Cardiac fibroblast (primary cell): ENCODE data around the gene TEX36.
"Not testable (repeated sequence)": the region's sequence is repeated elsewhere in the genome, so short reads cannot be mapped to it uniquely, and the experiment has no call there.

Source experiments
- DNase-seq, 2 donors: peaks; one replicate each; pipeline versions ENCODE4 v3.0.0 to v3.0.0-alpha.2; 2010; ENCODE audit warnings: low read depth in 2 of 2
- H3K4me3 ChIP-seq, 2 donors: replicated peaks in 1 of 2; 1 replicate in 1 of 2; 2 replicates in 1 of 2; pipeline ENCODE4 v1.5.1; 2011; ENCODE audit warnings: low read depth in 2 of 2, low read length in 2 of 2, mild to moderate bottlenecking in 2 of 2, moderate library complexity in 1 of 2
- TF ChIP-seq, protein P1 (sequence below): IDR thresholded peaks from one replicate; pipeline ENCODE4 v1.5.1; 2011; ENCODE audit warnings: low read depth, mild to moderate bottlenecking, low read length, inconsistent platforms

The TEX36 gene

DNA sequence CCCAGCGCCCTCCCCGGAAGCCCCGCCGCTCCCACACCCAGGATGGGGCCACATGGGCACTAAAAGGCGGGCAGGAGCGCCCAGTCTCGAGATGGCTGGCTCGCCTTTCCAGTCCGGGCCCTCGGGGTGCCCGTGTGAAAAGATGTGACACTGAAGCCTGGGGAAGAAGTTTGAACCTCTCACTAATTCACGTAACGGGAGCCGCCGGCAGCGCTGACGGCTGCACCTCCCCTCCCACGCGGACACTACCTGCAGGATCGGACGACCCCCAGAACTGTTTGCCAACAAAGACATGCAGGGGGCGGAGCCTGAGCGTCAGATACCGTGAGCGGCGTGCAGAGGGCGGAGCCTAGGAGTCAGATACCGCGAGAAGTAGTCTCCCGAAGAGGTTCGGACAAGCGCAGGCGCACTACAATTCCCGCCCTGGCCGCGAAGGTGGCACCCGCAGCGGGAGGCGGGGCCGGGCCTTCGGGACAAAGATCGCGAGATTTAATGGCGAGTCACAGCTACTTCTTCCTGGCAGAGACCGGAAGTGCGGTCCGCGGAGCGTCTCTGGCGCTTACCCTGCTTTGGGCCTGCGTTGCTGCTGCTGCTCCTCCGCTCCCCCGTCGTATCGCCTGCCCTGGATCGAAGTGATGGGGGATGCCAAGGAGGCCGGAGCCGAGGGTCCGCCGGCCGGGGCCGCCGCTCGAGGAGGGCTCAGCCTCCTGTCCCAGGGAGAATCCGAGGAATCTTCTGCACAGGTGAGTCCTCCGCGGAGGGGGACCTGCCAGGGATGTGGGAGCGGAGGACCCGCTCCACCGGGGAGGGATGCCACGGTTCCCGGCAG is 36.4 kb upstream of the TEX36 start, which contains the start of gene EDRF1:
Gene EDRF1 (plus strand): TSS at position 537 of the 829 bp plus-strand sequence. CDS start 99 bp downstream, at position 636.
- peak; percentile 99 for DNase-seq
- H3K4me3 ChIP-seq = peak within 1 kb of the TSS; percentile 97 to 98
- TF ChIP-seq, protein P1, sequence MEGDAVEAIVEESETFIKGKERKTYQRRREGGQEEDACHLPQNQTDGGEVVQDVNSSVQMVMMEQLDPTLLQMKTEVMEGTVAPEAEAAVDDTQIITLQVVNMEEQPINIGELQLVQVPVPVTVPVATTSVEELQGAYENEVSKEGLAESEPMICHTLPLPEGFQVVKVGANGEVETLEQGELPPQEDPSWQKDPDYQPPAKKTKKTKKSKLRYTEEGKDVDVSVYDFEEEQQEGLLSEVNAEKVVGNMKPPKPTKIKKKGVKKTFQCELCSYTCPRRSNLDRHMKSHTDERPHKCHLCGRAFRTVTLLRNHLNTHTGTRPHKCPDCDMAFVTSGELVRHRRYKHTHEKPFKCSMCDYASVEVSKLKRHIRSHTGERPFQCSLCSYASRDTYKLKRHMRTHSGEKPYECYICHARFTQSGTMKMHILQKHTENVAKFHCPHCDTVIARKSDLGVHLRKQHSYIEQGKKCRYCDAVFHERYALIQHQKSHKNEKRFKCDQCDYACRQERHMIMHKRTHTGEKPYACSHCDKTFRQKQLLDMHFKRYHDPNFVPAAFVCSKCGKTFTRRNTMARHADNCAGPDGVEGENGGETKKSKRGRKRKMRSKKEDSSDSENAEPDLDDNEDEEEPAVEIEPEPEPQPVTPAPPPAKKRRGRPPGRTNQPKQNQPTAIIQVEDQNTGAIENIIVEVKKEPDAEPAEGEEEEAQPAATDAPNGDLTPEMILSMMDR = no peak

DNA sequence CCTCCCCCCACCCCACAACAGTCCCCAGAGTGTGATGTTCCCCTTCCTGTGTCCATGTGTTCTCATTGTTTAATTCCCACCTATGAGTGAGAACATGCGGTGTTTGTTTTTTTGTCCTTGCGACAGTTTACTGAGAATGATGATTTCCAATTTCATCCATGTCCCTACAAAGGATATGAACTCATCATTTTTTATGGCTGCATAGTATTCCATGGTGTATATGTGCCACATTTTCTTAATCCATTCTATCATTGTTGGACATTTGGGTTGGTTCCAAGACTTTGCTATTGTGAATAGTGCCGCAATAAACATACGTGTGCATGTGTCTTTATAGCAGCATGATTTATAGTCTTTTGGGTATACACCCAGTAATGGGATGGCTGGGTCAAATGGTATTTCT is 31.8 kb upstream of the TEX36 start:
- not testable (repeated sequence) for H3K4me3 ChIP-seq, DNase-seq

DNA sequence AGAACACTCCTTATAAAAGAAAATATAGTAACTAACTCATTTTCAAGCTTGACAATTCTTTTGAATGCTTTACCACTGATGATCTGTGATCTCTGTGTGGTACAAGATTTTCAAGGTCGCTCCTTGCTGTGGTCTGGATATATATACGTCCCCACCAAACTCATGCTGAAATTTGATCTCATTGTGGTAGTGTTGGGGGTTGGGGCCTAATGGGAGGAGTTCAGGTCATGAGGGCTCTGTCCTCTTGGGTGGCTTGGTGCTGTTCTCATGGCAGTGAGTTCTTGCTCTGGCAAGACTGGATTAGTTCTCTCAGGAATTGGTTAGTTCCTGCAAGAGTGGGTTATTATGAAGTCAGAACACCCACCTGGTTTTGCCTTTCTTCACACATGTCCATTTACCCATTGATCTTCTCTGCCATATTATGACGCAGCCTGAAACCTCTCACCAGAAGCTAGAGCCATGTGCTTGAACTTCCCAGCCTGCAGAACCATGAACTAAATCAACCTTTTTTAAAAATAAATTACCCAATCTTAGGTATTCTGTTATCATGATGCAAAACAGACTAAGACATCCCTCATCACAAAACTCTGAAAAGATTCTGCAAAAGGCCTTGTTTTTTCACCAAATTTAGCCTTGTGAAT is 28.3 kb upstream of the TEX36 start:
- TF ChIP-seq, protein P1 = no peak
- no peak for DNase-seq
- no peak overlapping the region for H3K4me3 ChIP-seq

DNA sequence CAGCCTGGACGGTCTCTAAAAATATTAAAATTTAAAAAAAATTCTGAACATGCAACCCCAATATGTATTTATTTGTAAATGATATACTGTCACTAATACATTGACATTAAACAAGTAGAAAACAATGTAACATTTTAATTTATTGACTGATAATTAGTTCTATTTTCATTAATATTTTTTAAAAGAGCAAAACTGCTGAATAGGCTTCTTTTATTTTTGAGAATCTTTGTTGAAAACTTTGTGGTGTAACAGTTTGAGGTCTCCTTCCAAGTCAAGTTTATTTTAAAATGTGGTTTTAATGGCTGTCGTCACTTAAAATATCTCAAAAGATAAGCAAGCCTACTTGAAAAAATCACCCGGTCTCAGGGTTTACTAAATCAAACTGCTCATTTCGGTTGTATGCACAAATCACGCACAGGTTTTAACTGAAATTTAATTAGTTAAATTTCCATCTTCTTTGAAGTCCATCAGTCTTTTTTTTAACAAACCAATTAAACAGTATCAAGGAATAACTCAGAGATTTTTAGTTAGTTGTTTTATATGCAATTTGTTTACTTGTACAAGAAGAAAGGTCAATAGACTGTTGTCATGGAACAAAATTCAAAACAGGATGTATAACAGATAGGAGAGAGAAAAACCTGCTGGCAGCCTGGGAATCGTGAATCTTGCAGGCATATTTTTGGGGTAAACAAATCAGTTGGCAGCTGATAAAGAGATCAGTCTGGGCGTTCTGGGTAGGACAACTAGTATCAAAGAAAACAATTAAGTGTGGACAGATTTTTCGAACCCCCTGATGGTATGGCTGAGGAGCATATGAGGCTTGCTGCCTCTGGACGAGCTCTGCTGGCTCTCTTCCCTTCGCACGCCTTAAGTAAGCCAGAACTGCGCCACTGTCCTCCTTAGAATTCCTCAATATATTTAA is 26.9 kb upstream of the TEX36 start:
- no peak overlapping the region for H3K4me3 ChIP-seq
- peak; percentile 15 to 55 for DNase-seq
- TF ChIP-seq, protein P1 = no peak

DNA sequence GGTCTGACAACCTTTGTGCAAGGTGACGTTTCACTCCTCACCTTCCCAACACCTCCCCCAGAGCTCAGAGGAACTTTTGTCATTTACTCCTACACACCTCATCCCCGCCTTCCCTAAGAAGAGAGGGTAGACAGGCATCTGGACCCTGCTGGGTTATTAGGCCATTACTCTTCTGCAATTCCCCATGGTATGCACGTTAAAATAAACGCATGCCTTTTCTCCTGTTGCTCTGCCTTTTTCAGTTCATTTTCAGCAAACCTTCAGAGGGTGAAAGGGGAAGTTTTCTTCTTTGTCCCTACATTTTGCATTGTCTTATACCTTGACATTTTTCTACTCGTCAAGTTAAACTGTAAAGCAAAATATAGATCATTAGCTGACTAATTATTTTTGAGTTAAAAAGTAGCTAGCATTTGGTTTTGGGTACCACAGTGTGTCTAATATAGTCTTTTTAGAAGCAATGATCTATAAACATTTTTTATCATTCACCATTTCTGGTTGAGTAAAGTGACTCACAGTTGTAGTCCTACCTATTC is 26.1 kb upstream of the TEX36 start:
- TF ChIP-seq, protein P1 = no peak
- DNase-seq = no peak
- no peak overlapping the region for H3K4me3 ChIP-seq

DNA sequence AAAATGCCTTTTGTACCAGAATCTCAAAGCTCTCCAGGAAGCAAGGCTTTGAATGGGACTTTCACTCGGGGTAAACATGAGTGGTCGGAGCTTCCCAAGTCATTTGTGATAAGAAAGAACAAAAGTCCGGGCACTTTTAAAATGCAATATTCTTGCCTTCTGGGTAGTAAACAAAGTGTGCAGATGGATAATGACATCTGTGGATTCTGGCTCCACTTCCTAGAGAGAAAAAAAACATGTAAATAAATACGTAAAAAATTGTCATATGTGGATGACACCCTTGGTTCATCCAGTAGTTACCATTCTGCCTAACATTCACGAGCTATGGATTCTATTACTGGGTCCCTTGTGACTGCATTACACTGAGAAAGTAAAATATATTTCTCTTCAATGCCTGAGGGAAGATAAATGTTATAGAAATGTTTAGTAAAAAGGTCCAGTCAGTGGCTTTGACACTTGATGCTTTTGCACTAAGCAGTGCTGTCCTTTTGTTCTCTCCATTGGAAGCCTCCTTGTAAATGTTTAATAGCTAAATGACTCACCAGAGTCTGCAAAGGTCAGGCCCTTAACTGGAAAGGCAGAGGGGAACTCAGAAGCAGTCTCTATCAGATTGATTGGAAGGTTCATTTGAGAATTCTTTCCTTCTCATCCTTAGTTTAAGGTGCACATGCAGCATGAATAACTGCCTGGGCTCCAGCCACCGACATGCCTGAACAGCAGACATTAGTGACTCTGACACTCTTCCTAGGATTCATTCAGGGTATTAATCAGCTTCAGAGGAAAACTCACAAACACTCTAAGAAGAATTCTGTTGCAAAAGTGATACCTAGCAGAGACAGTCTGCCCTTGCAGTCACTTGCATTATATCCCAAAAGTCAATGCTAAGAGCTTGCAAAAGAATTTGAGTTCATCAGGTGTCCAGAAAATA is 24.8 kb upstream of the TEX36 start:
- DNase-seq = peak; percentile 5 to 11

More for the DNA sequence above, 24.8 kb upstream of the TEX36 start:
- TF ChIP-seq, protein P1 = no peak
- H3K4me3 ChIP-seq = no peak overlapping the region
